HepG2 (cell line): Measurements from ENCODE around the gene B3GNT5. TPM values are rescaled to one million over a fixed set of nuclear protein-coding genes. Genes with fewer than 3 reads are reported as not detected.

Source experiments
- ATAC-seq: fragments of 200-7000 bp; cut with Tn5 transposase; 3 replicates; pipeline ENCODE4 v1.9.1; 2020; ENCODE audit warnings: mild to moderate bottlenecking, moderate library complexity
- BruUV-seq: library from RNA; stranded (reverse); fragments of 400-500 nt; replicated peaks from 2 replicates; lab custom pipeline; 2021; lab: Mats Ljungman, UMichigan
- CTCF ChIA-PET: fragments of 300-600 bp; formaldehyde crosslinking; extraction: SDS; loops from one replicate; lab custom pipeline; 2021; ENCODE audit warnings: low total read pairs, inconsistent platforms, low intra/inter-chr PET ratio; lab: Yijun Ruan, JAX
- POLR2A ChIA-PET: fragments of 350-600 bp; sonication (Branson Sonifier 250); formaldehyde crosslinking; loops from one replicate; lab custom pipeline; 2020; ENCODE audit warnings: antibody characterized with exemption, inconsistent platforms; lab: Yijun Ruan, JAX
- DNase-seq: peaks from one replicate; pipeline ENCODE4 v3.0.0-alpha.2; 2015; ENCODE audit warnings: low spot score
- FAIRE-seq: peaks from 3 replicates; lab custom pipeline; 2011; peaks lifted over from hg19 to GRCh38; lab: Jason Lieb, UNC
- H2AFZ ChIP-seq: one replicate; pipeline ENCODE4 v1.6.1; 2011; ENCODE audit warnings: low read length, inconsistent platforms
- H3K27ac ChIP-seq: fragments of 300-600 bp; 3 replicates; pipeline ENCODE4 v1.8.0; 2011; ENCODE audit warnings: mixed run types, mild to moderate bottlenecking, mixed read lengths, low read length, inconsistent platforms; ENCODE audit not compliant: insufficient read depth; ENCODE audit errors: extremely low read length
- H3K27me3 ChIP-seq, 2 experiments: fragments of 200-600 bp in 1 of 2; 2 replicates in 1 of 2; 3 replicates in 1 of 2; pipeline versions ENCODE4 v1.6.0 to v1.8.0; 2011; ENCODE audit warnings: low read length in 2 of 2, mild to moderate bottlenecking in 2 of 2, moderate library complexity in 2 of 2, inconsistent platforms in 1 of 2; ENCODE audit not compliant: insufficient read depth in 2 of 2, control insufficient read depth in 1 of 2
- H3K36me3 ChIP-seq, 2 experiments: fragments of 200-600 bp in 1 of 2; replicated peaks in 1 of 2; 2 replicates in 1 of 2; 3 replicates in 1 of 2; pipeline versions ENCODE4 v1.5.1 to v1.8.0; 2011; ENCODE audit warnings: low read length in 2 of 2, inconsistent platforms in 1 of 2; ENCODE audit not compliant: insufficient read depth in 2 of 2, control insufficient read depth in 1 of 2
- H3K4me1 ChIP-seq: 2 replicates; pipeline ENCODE4 v1.5.1; 2012; ENCODE audit warnings: low read length, inconsistent platforms; ENCODE audit not compliant: insufficient read depth
- H3K4me2 ChIP-seq: 2 replicates; pipeline ENCODE4 v1.6.0; 2011; ENCODE audit warnings: low read depth, low read length, inconsistent platforms
- H3K4me3 ChIP-seq, 3 experiments: fragments of 200-600 bp in 1 of 3; sonication (generic), shearing (Covaris generic) in 1 of 3; replicated peaks in 1 of 3; 2 replicates each; pipeline ENCODE4 v1.5.1; 2011 to 2016; ENCODE audit warnings: low read length in 3 of 3, inconsistent platforms in 2 of 3, low read depth in 2 of 3, mild to moderate bottlenecking in 2 of 3, control low read depth in 1 of 3, mixed read lengths in 1 of 3; ENCODE audit not compliant: insufficient read depth in 1 of 3
- H3K79me2 ChIP-seq: one replicate; pipeline ENCODE4 v1.6.1; 2011; ENCODE audit warnings: low read length, inconsistent platforms; ENCODE audit not compliant: insufficient read depth
- H3K9ac ChIP-seq: 2 replicates; pipeline ENCODE4 v1.6.0; 2011; ENCODE audit warnings: mild to moderate bottlenecking, low read depth, low read length, inconsistent platforms; ENCODE audit not compliant: insufficient read depth
- H3K9me3 ChIP-seq: 2 replicates; pipeline ENCODE4 v1.5.1; 2012; ENCODE audit warnings: mild to moderate bottlenecking, low read length
- H4K20me1 ChIP-seq: 2 replicates; pipeline ENCODE4 v1.6.0; 2011; ENCODE audit warnings: inconsistent platforms, mild to moderate bottlenecking, low read length, moderate library complexity; ENCODE audit not compliant: insufficient read depth
- KLF15 ChIP-seq: sonication (generic); formaldehyde crosslinking; IDR thresholded peaks from 2 replicates; pipeline ENCODE4 v1.8.1; 2023; ENCODE audit warnings: borderline replicate concordance, mild to moderate bottlenecking, inconsistent platforms, missing genetic modification reagents, mixed read lengths
- SP2 ChIP-seq: sonication (generic); formaldehyde crosslinking; IDR thresholded peaks from 2 replicates; pipeline ENCODE4 v1.5.1; 2020; ENCODE audit warnings: mild to moderate bottlenecking, missing genetic modification reagents
- ZNF235 ChIP-seq: sonication (generic); formaldehyde crosslinking; IDR thresholded peaks from 2 replicates; pipeline ENCODE4 v1.8.1; 2023; ENCODE audit warnings: mild to moderate bottlenecking, missing genetic modification reagents, borderline replicate concordance
- ZNF710 ChIP-seq: sonication (generic); formaldehyde crosslinking; IDR thresholded peaks from 2 replicates; pipeline ENCODE4 v1.5.0; 2020; ENCODE audit warnings: mild to moderate bottlenecking, missing genetic modification reagents, borderline replicate concordance
- ZNF782 ChIP-seq: sonication (generic); formaldehyde crosslinking; IDR thresholded peaks from 2 replicates; pipeline ENCODE4 v1.4.0; 2020; ENCODE audit warnings: missing genetic modification reagents, mild to moderate bottlenecking, borderline replicate concordance
- WGBS: methylation state at CpG from one replicate; pipeline ENCODE4 v1.1.6; 2017; ENCODE audit warnings: low lambda C conversion rate; 5-methylcytosine and 5-hydroxymethylcytosine counted together
- in situ Hi-C: cut with HindIII; loops from 2 replicates; pipeline ENCODE4 v1.10.0; 2017; ENCODE audit warnings: low pct_unique_long_range_greater_than_20kb; ENCODE audit not compliant: extremely low pct_ligation_motif_present
- intact Hi-C: fragments of 100-400 bp; cut with micrococcal nuclease; formaldehyde crosslinking; loops from one replicate; pipeline ENCODE4 v1.10.0; 2022; ENCODE audit not compliant: unreplicated experiment
- polyA plus RNA-seq, 8 experiments: library from polyadenylated mRNA; depleted of rRNA in 3 of 8; stranded (reverse) in 7 of 8; unstranded in 1 of 8; fragments of >200 nt; fragmentation: Illumina TruSeq in 4 of 8; extraction: Trizol in 4 of 8; gene quantifications; 2 replicates each; pipeline versions ENCODE4 v1.2.1 to v1.2.3, GENCODE V29; 2011 to 2016; ENCODE audit warnings: low read depth in 4 of 8, missing spikeins in 1 of 8, mixed read lengths in 1 of 8; ENCODE audit not compliant: insufficient read depth in 1 of 8
- total RNA-seq, 5 experiments: library from RNA; depleted of rRNA; stranded (reverse); fragments of >200 nt; fragmentation: Illumina TruSeq; extraction: Trizol; gene quantifications; 2 replicates each; pipeline ENCODE4 v1.2.3, GENCODE V29; 2016; ENCODE audit warnings: low read depth in 1 of 5

B3GNT5 gene
- total and polyA plus RNA-seq, 2 of the 13 experiments (the other 11 are each of a cell fraction or from before 2014, with no cell fraction given) = not detected

- H3K4me3 ChIP-seq = no peak overlapping the region
Measured at GRCh38 chr3:183317886-183318865, 65.1 kb downstream of the B3GNT5 start.

More at GRCh38 chr3:183317886-183318865, 65.1 kb downstream of the B3GNT5 start:
- BruUV-seq = no TSS peak
- H3K9me3 ChIP-seq = no peaks in the 10 kb centered on the region
- POLR2A ChIA-PET = no interaction called here
- TF ChIP-seq ZNF710 (CRISPR knock-in tag) = no peak
- no peak for TF ChIP-seq KLF15 (CRISPR knock-in tag)
- TF ChIP-seq SP2 (CRISPR knock-in tag) = no peak
- TF ChIP-seq ZNF782 (CRISPR knock-in tag) = no peak
- no peak for TF ChIP-seq ZNF235 (CRISPR knock-in tag)
- 18% methylated on average over 7 of the region's 10 CpGs for WGBS
- DNase-seq (no peak), FAIRE-seq (no peak), ATAC-seq (no peak)
- H3K27ac ChIP-seq = no peak overlapping the region
- no peak overlapping the region for H3K4me2 ChIP-seq
- in situ Hi-C loops (no loop called here), intact Hi-C loops (no loop called here)
- H3K4me1 ChIP-seq = no peaks in the 10 kb centered on the region
- H3K79me2 ChIP-seq = no peaks in the 10 kb centered on the region
- no peaks in the 10 kb centered on the region for H4K20me1 ChIP-seq
- CTCF ChIA-PET = no interaction called here
- H2AFZ ChIP-seq = no peak overlapping the region
- peaks cover 0 to 15% of the 10 kb centered on the region in 2 experiments; a peak in 2 of 5 replicates for H3K27me3 ChIP-seq
- H3K9ac ChIP-seq = no peak overlapping the region
- no peaks in the 10 kb centered on the region for H3K36me3 ChIP-seq
